GM21786 (cell line): ENCODE data around the gene PCDHGA1.
"Not testable (repeated sequence)": the region's sequence is repeated elsewhere in the genome, so short reads cannot be mapped to it uniquely, and the experiment has no call there.

Experiments used
- ATAC-seq: cut with Tn5 transposase; IDR thresholded peaks from one replicate; pipeline ENCODE4 v1.9.1; 2021; ENCODE audit not compliant: unreplicated experiment

Gene PCDHGA1

GRCh38 chr5:141330299-141331080 lies at the start of gene PCDHGA1:
TSS of gene PCDHGA1 (plus strand) at chr5:141330514.
- ATAC-seq, result peak; percentile 42

- no peak for ATAC-seq
These were observed 31.9 kb upstream of the PCDHGA1 start for GRCh38 chr5:141298376-141298775.

GRCh38 chr5:141303756-141304155 lies 26.6 kb upstream of the PCDHGA1 start, which contains the start of gene SLC25A2:
TSS of gene SLC25A2 (minus strand) at chr5:141304049. CDS start at chr5:141303865, 184 bp downstream.
- ATAC-seq, result no peak

GRCh38 chr5:141306630-141307029 lies 23.7 kb upstream of the PCDHGA1 start:
- ATAC-seq, result no peak

GRCh38 chr5:141313711-141314110 lies 16.6 kb upstream of the PCDHGA1 start:
- ATAC-seq, result no peak

- not testable (repeated sequence) for ATAC-seq
These were observed 13.4 kb upstream of the PCDHGA1 start for GRCh38 chr5:141316963-141317362.

GRCh38 chr5:141319202-141319601 lies 11.1 kb upstream of the PCDHGA1 start:
- ATAC-seq, result no peak

GRCh38 chr5:141319699-141320098 lies 10.6 kb upstream of the PCDHGA1 start:
- ATAC-seq, result no peak

- peak; percentile 91 for ATAC-seq
These were observed 9.8 kb upstream of the PCDHGA1 start, which contains the start of gene TAF7 for GRCh38 chr5:141320225-141321169. TSS of gene TAF7 (minus strand) at chr5:141320784. CDS start at chr5:141320044, 740 bp downstream.

GRCh38 chr5:141322261-141322660 lies 8.1 kb upstream of the PCDHGA1 start:
- ATAC-seq, result no peak

GRCh38 chr5:141326088-141326854 lies 4.0 kb upstream of the PCDHGA1 start:
- ATAC-seq, result peak; percentile 85

GRCh38 chr5:141328231-141328630 lies 2.1 kb upstream of the PCDHGA1 start:
- ATAC-seq, result no peak

GRCh38 chr5:141332571-141332970 lies 2.3 kb downstream of the PCDHGA1 start:
- not testable (repeated sequence) for ATAC-seq

- no peak for ATAC-seq
These were observed 8.4 kb downstream of the PCDHGA1 start, which contains the start of gene PCDHGA2 for GRCh38 chr5:141338538-141339306. TSS of gene PCDHGA2 (plus strand) at chr5:141338760.

- not testable (repeated sequence) for ATAC-seq
These were observed 10.6 kb downstream of the PCDHGA1 start for GRCh38 chr5:141340781-141341354.

GRCh38 chr5:141342773-141343172 lies 12.5 kb downstream of the PCDHGA1 start:
- no peak for ATAC-seq

- no peak for ATAC-seq
These were observed 13.1 kb downstream of the PCDHGA1 start, which contains the start of gene PCDHGA3 for GRCh38 chr5:141343242-141343952. TSS of gene PCDHGA3 (plus strand) at chr5:141343829. CDS start at chr5:141344034, 205 bp downstream.

- no peak for ATAC-seq
These were observed 13.7 kb downstream of the PCDHGA1 start for GRCh38 chr5:141343953-141344463.

GRCh38 chr5:141345327-141345726 lies 15.0 kb downstream of the PCDHGA1 start:
- ATAC-seq, result no peak
